HG03378 (cell line): ENCODE measurements around the gene ATAD3A.

Experiments
- ATAC-seq: cut with Tn5 transposase; IDR thresholded peaks from one replicate; pipeline ENCODE4 v1.9.1; 2021; ENCODE audit warnings: mild to moderate bottlenecking, moderate library complexity; ENCODE audit not compliant: unreplicated experiment

Gene ATAD3A

GRCh38 chr1:1538334-1538733 lies 26.4 kb downstream of the ATAD3A start:
- no peak for ATAC-seq

GRCh38 chr1:1538989-1539309 lies 27.0 kb downstream of the ATAD3A start:
- ATAC-seq = no peak

GRCh38 chr1:1539310-1540089 lies 27.5 kb downstream of the ATAD3A start:
- no peak for ATAC-seq

- ATAC-seq = no peak
Observed at GRCh38 chr1:1540090-1540817, 28.3 kb downstream of the ATAD3A start, which contains the start of gene TMEM240. Gene TMEM240 (minus strand): TSS chr1:1540624. CDS start chr1:1540346, 278 bp downstream.

GRCh38 chr1:1540818-1541628 lies 29.1 kb downstream of the ATAD3A start:
- ATAC-seq = no peak

GRCh38 chr1:1541956-1542765 lies 30.2 kb downstream of the ATAD3A start:
- ATAC-seq = no peak

- no peak for ATAC-seq
Observed at GRCh38 chr1:1542766-1543705, 31.1 kb downstream of the ATAD3A start.

- ATAC-seq = no peak
Observed at GRCh38 chr1:1543706-1544099, 31.7 kb downstream of the ATAD3A start.

GRCh38 chr1:1544544-1544943 lies 32.6 kb downstream of the ATAD3A start:
- no peak for ATAC-seq

GRCh38 chr1:1545946-1546737 lies 34.2 kb downstream of the ATAD3A start:
- ATAC-seq = no peak

- ATAC-seq = no peak
Observed at GRCh38 chr1:1547011-1547410, 35.0 kb downstream of the ATAD3A start.

GRCh38 chr1:1547476-1547875 lies 35.5 kb downstream of the ATAD3A start:
- no peak for ATAC-seq

- no peak for ATAC-seq
Observed at GRCh38 chr1:1548591-1548990, 36.6 kb downstream of the ATAD3A start.

- no peak for ATAC-seq
Observed at GRCh38 chr1:1550087-1550486, 38.1 kb downstream of the ATAD3A start.

GRCh38 chr1:1550591-1551432 lies 38.9 kb downstream of the ATAD3A start:
- ATAC-seq = no peak

- ATAC-seq = no peak
Observed at GRCh38 chr1:1551524-1552262, 39.7 kb downstream of the ATAD3A start.

- no peak for ATAC-seq
Observed at GRCh38 chr1:1552263-1552639, 40.3 kb downstream of the ATAD3A start.
